Cardiac muscle cell (in vitro differentiated cells and primary cell): Measurements from ENCODE around the gene SLC25A25. TPM values are rescaled to one million over a fixed set of nuclear protein-coding genes. Genes with fewer than 3 reads are reported as not detected.
"Not testable (repeated sequence)": the region's sequence is repeated elsewhere in the genome, so short reads cannot be mapped to it uniquely, and the experiment has no call there.

Experiments used
- DNase-seq, 2 donors: peaks; one replicate each; pipeline versions ENCODE4 v3.0.0 to v3.0.0-alpha.2; 2010 to 2017; ENCODE audit warnings: low read depth in 1 of 2, low spot score in 1 of 2
- H3K27ac ChIP-seq: fragments of 200-600 bp; sonication (generic); 2 replicates; pipeline ENCODE4 v1.5.1; 2016
- H3K27me3 ChIP-seq: fragments of 200-600 bp; sonication (generic); 2 replicates; pipeline ENCODE4 v1.6.0; 2016; ENCODE audit warnings: control low read depth
- H3K36me3 ChIP-seq: fragments of 200-600 bp; sonication (generic); 2 replicates; pipeline ENCODE4 v1.5.1; 2016; ENCODE audit warnings: control low read depth
- H3K4me1 ChIP-seq: fragments of 200-600 bp; sonication (generic); 2 replicates; pipeline ENCODE4 v1.8.1; 2017; ENCODE audit warnings: low read depth, mild to moderate bottlenecking, mixed run types
- H3K4me3 ChIP-seq: fragments of 200-600 bp; sonication (generic); 2 replicates; pipeline ENCODE4 v1.5.1; 2016; ENCODE audit warnings: mild to moderate bottlenecking
- H3K9me3 ChIP-seq: fragments of 200-600 bp; sonication (generic); 2 replicates; pipeline ENCODE4 v1.5.1; 2017; ENCODE audit warnings: low read depth, mild to moderate bottlenecking, control low read depth
- polyA plus RNA-seq: library from polyadenylated mRNA; unstranded; fragments of >200 nt; fragmentation: Nextera tagmentation; extraction: Ambion mirVana; gene quantifications from 2 replicates; pipeline ENCODE4 v1.2.1, GENCODE V29; 2016
- total RNA-seq: library from RNA; depleted of rRNA; stranded (reverse); fragments of >200 nt; gene quantifications from 2 replicates; pipeline ENCODE4 v1.2.3, GENCODE V29; 2016
- TF ChIP-seq, protein P1 (sequence below): IDR thresholded peaks from 2 replicates; pipeline ENCODE4 v1.5.1; 2012; ENCODE audit warnings: low read depth, mild to moderate bottlenecking, low read length

Gene SLC25A25
- total and polyA plus RNA-seq, 2 experiments from 2014 or later, result 9.1 to 15.8 TPM

DNA sequence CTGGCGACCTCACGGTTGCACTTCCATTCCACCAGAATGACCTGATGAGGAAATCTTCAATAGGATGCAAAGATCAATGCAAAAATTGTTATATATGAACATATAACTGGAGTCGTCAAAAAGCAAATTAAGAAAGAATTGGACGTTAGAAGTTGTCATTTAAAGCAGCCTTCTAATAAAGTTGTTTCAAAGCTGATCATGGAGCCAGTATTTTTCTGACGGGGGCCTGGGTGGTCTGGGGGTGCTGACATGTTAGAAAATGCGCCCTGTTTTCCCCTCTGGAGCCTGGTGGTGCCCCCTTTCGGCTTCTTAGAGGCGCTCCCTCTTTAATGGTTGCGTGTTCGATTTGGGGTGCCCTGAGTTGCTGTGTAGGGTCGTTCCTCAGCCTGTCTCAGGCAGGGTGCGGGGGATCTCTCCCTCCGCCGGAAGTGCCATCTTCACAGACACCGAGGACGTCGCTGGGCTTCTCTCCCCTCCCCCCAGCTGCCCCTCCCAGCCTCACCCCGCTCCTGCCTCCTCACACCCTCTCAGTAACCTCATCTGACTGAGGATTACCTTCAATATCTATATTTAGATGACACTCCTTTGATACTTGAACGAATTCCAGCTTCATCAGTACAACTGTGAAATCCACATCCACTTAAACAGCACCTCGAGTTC, 41.1 kb downstream of the SLC25A25 start:
- TF ChIP-seq, protein P1, sequence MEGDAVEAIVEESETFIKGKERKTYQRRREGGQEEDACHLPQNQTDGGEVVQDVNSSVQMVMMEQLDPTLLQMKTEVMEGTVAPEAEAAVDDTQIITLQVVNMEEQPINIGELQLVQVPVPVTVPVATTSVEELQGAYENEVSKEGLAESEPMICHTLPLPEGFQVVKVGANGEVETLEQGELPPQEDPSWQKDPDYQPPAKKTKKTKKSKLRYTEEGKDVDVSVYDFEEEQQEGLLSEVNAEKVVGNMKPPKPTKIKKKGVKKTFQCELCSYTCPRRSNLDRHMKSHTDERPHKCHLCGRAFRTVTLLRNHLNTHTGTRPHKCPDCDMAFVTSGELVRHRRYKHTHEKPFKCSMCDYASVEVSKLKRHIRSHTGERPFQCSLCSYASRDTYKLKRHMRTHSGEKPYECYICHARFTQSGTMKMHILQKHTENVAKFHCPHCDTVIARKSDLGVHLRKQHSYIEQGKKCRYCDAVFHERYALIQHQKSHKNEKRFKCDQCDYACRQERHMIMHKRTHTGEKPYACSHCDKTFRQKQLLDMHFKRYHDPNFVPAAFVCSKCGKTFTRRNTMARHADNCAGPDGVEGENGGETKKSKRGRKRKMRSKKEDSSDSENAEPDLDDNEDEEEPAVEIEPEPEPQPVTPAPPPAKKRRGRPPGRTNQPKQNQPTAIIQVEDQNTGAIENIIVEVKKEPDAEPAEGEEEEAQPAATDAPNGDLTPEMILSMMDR, result no peak
- H3K27ac ChIP-seq, result peak overlapping the region; percentile 4

DNA sequence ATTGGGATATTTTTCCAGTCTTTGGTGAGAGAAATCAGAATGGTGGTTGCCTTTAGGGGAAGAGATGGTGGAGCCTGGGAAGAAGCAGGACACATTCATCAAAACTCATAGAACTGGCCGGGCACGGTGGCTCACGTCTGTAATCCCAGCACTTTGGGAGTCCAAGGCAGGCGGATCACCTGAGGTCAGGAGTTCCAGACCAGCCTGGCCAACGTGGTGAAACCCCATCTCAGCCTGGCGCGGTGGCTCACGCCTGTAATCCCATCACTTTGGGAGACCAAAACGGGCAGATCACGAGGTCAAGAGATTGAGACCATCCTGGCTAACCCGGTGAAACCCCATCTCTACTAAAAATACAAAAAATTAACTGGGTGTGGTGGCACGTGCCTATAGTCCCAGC, 43.7 kb downstream of the SLC25A25 start:
- H3K4me1 ChIP-seq, result peaks cover 19% of the 10 kb centered on the region
- not testable (repeated sequence) for H3K9me3 ChIP-seq, H3K27me3 ChIP-seq, H3K36me3 ChIP-seq, DNase-seq, H3K4me3 ChIP-seq, H3K27ac ChIP-seq

More for the DNA sequence above, 41.1 kb downstream of the SLC25A25 start:
- Histone ChIP-seq H3K4me1 (peaks cover 19% of the 10 kb centered on the region), H3K27me3 (no peaks in the 10 kb centered on the region), H3K9me3 (no peaks in the 10 kb centered on the region), H3K4me3 (no peak overlapping the region), H3K36me3 (peaks cover 26% of the 10 kb centered on the region)
- no peak for DNase-seq

DNA sequence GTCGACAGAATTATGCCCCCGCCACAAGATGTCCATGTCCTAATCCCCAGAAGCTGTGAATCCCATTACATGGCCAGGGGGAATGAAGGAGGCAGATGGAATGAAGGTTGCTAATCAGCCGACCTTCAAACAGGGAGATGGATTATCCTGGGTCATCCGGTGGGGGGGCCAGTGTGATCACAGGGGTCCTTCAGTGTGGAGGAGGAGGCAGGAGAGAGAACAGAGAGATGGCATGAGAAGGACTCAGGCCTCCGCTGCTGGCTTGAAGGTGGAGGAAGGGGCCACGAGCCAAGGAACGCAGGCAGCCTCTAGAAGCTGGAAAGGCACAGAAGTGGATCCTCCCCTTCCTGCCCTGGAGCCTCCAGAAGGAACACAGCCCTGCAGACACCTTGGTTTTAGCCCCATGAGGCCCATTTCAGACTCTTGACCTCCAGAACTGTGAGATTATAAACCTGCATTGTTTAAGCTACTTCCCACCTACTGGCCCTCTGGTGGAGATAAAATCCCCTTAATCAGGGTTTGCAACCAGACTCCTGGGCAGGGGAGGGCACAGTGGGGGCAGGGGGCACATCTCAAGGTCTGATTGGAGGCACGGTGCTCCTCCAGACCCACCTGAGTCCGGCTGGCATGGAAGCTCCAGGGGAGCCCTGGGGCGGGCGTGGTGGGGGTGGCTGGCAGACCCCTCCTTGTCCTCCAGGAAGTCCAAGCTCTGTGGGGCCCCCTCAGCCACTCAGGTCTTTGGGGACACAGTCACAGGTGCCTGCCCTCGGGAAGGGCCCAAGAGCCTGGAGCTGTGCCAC, 45.7 kb downstream of the SLC25A25 start:
- Histone ChIP-seq H3K4me3 (no peak overlapping the region), H3K9me3 (no peaks in the 10 kb centered on the region), H3K27me3 (no peaks in the 10 kb centered on the region), H3K4me1 (peaks cover 17% of the 10 kb centered on the region), H3K27ac (no peak overlapping the region), H3K36me3 (no peaks in the 10 kb centered on the region)
- DNase-seq, result no peak
- TF ChIP-seq, protein P1, result no peak

DNA sequence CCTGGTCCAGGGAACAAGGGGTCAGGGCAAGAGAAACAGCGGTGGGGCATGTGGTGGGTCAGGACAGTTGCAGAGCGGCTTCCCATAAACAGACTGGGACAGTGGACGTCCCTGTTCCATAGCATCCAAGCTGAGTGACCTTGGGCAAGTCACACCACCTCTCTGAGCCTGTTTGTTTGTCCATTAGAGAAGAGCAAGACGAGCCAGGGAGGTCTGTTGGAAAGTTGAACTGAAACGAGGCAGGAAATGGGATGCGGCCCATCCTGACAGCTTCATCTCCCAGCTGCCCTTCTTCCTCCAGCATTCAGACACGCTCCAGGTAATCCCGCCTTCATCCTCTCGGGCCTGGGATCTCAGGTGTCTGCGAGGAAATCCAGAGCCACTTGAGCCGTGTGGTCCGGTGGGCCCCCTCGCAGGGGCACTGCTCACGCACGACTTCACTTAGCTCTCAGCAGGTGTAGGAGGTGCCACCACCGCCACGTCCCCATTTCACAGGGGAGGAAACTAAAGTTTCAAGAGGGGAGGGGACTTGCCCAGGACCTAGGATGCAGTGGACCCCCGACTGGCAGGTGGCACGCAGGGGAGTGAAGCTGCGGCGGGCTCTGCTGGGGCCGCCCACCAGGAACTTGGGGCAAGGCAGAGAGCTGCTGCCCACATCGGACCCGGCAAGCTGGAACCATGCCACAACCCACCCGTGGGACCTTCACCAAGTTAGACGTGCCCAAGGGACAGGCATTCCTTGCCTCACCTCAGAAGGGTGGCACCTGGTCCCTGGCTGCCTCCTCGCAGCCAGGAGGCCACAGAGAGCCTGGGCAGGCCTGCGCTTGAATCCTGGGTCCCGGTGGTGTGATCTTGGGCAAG, 46.5 kb downstream of the SLC25A25 start:
- TF ChIP-seq, protein P1, result no peak
- no peak for DNase-seq
- H3K4me1 ChIP-seq, result peaks cover 9% of the 10 kb centered on the region
- H3K36me3 ChIP-seq, result no peaks in the 10 kb centered on the region
- no peak overlapping the region for H3K4me3 ChIP-seq
- no peaks in the 10 kb centered on the region for H3K27me3 ChIP-seq
- no peak overlapping the region for H3K27ac ChIP-seq
- no peaks in the 10 kb centered on the region for H3K9me3 ChIP-seq

DNA sequence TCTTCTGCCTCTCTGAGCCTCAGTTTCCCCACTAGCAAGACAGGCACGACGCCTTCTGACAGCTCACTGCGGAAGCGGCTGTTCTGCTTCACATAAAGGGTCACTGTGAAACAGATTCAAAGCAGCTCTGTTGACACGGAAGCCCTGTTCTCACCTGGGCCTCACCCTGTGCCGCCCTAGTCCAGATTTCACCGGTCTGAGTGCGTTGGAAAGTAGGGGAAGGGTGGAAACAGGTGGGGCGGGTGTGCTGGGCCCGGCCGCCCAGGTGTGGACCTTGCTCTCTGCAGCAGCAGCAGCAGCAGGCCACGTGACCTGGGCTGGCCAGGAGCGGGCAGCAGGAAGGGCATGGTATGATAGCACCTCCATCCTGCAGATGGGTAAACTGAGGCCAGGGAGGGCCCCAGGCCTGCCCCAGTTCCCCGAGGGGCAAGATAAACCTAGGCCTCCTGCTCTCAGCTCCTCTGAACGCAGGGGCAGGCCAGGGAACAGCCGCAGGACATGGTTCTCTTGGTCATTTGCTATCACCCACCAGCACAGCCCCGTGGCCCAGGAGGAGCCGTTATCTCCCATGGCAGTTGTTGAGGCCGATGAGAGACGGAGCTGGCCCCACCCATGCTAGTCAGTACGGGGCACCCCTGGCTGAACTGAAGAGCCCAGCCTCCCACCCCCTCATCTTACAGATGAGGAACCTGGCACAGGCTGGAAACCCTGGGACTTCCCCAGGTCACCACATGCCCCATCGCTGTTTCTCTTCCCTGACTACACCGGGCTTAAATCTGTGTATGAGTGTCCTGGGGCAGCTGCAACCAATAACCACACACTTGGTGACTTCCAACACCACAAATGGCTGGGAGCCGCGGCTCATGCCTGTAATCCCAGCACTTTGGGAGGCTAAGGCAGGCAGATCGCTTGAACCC, 47.4 kb downstream of the SLC25A25 start:
- no peak for DNase-seq
- TF ChIP-seq, protein P1, result no peak
- H3K36me3 ChIP-seq, result no peaks in the 10 kb centered on the region

More for the DNA sequence above, 47.4 kb downstream of the SLC25A25 start:
- Histone ChIP-seq H3K27ac (no peak overlapping the region), H3K27me3 (no peaks in the 10 kb centered on the region), H3K4me3 (no peak overlapping the region), H3K9me3 (no peaks in the 10 kb centered on the region), H3K4me1 (peaks cover 4% of the 10 kb centered on the region)
